Osteoblast (primary cell): ENCODE measurements around the gene NXT2. TPM values are rescaled to one million over a fixed set of nuclear protein-coding genes. Genes with fewer than 3 reads are reported as not detected.

Experiments used
- DNase-seq: peaks from one replicate; pipeline ENCODE4 v3.0.0; 2011; ENCODE audit warnings: low spot score, mixed read lengths; ENCODE audit not compliant: insufficient read length; ENCODE audit errors: missing footprints
- H2AFZ ChIP-seq: 2 replicates; pipeline ENCODE4 v1.6.0; 2011; ENCODE audit warnings: mild to moderate bottlenecking, low read length
- H3K27ac ChIP-seq: 2 replicates; pipeline ENCODE4 v1.5.1; 2011; ENCODE audit warnings: mild to moderate bottlenecking, low read depth, low read length, moderate library complexity
- H3K27me3 ChIP-seq: 2 replicates; pipeline ENCODE4 v1.6.0; 2012; ENCODE audit warnings: mild to moderate bottlenecking, control low read depth, inconsistent platforms, low read length, moderate library complexity; ENCODE audit not compliant: insufficient read depth
- H3K36me3 ChIP-seq: 2 replicates; pipeline ENCODE4 v1.5.1; 2011; ENCODE audit warnings: mild to moderate bottlenecking, low read length, control low read depth, moderate library complexity; ENCODE audit not compliant: insufficient read depth
- H3K4me1 ChIP-seq: 2 replicates; pipeline ENCODE4 v1.5.1; 2011; ENCODE audit warnings: mild to moderate bottlenecking, low read length, control low read depth, moderate library complexity; ENCODE audit not compliant: insufficient read depth
- H3K4me2 ChIP-seq: 2 replicates; pipeline ENCODE4 v1.6.0; 2011; ENCODE audit warnings: mild to moderate bottlenecking, low read length; ENCODE audit not compliant: insufficient read depth
- H3K4me3 ChIP-seq: fragments of 200-600 bp; sonication (generic); 3 replicates; pipeline ENCODE4 v1.5.1; 2012; ENCODE audit warnings: mild to moderate bottlenecking, low read length, inconsistent platforms; ENCODE audit not compliant: insufficient read depth
- H3K79me2 ChIP-seq: 2 replicates; pipeline ENCODE4 v1.6.0; 2012; ENCODE audit warnings: mild to moderate bottlenecking, low read length, control low read depth, inconsistent platforms; ENCODE audit not compliant: insufficient read depth
- H3K9me3 ChIP-seq: 2 replicates; pipeline ENCODE4 v1.5.1; 2011; ENCODE audit warnings: low read depth, low read length, control low read depth
- H4K20me1 ChIP-seq: 2 replicates; pipeline ENCODE4 v1.6.0; 2012; ENCODE audit warnings: mild to moderate bottlenecking, low read length, control low read depth; ENCODE audit not compliant: insufficient read depth
- CTCF ChIP-seq: IDR thresholded peaks from 2 replicates; pipeline ENCODE4 v1.5.1; 2011; ENCODE audit warnings: mild to moderate bottlenecking, low read depth, low read length, moderate library complexity; ENCODE audit errors: extremely low read depth
- total RNA-seq: library from RNA; depleted of rRNA; stranded (reverse); fragments of >200 nt; gene quantifications from 2 replicates; pipeline ENCODE4 v1.2.3, GENCODE V29; 2012

The NXT2 gene
- total RNA-seq, 1 donor, result 10.9 TPM

GRCh38 chrX:109578916-109579315, 42.3 kb downstream of the NXT2 start:
- no peak overlapping the region for H3K4me2 ChIP-seq
- no peaks in the 10 kb centered on the region for H3K79me2 ChIP-seq
- no peaks in the 10 kb centered on the region for H3K4me1 ChIP-seq
- no peak overlapping the region for H2AFZ ChIP-seq
- TF ChIP-seq CTCF, result no peak
- H3K27me3 ChIP-seq, result peaks cover 13% of the 10 kb centered on the region
- no peak overlapping the region for H3K4me3 ChIP-seq
- no peaks in the 10 kb centered on the region for H3K36me3 ChIP-seq
- DNase-seq, result no peak
- no peak overlapping the region for H3K27ac ChIP-seq
- no peaks in the 10 kb centered on the region for H3K9me3 ChIP-seq
- H4K20me1 ChIP-seq, result no peaks in the 10 kb centered on the region

- no peaks in the 10 kb centered on the region for H3K9me3 ChIP-seq
- H2AFZ ChIP-seq, result no peak overlapping the region
- H3K36me3 ChIP-seq, result no peaks in the 10 kb centered on the region
- no peaks in the 10 kb centered on the region for H3K79me2 ChIP-seq
- H3K27ac ChIP-seq, result no peak overlapping the region
- H3K4me1 ChIP-seq, result no peaks in the 10 kb centered on the region
- no peak overlapping the region for H3K4me2 ChIP-seq
- no peak for DNase-seq
- no peak overlapping the region for H3K4me3 ChIP-seq
- H3K27me3 ChIP-seq, result peaks cover 18% of the 10 kb centered on the region
- H4K20me1 ChIP-seq, result no peaks in the 10 kb centered on the region
- TF ChIP-seq CTCF, result no peak
These were observed 48.8 kb downstream of the NXT2 start for GRCh38 chrX:109585488-109585887.

GRCh38 chrX:109590176-109590575, 53.5 kb downstream of the NXT2 start:
- Histone ChIP-seq H3K4me2 (no peak overlapping the region), H4K20me1 (no peaks in the 10 kb centered on the region), H3K27ac (no peak overlapping the region), H3K79me2 (no peaks in the 10 kb centered on the region), H3K36me3 (no peaks in the 10 kb centered on the region), H3K4me3 (no peak overlapping the region), H2AFZ (no peak overlapping the region), H3K4me1 (no peaks in the 10 kb centered on the region), H3K27me3 (peaks cover 15% of the 10 kb centered on the region), H3K9me3 (no peaks in the 10 kb centered on the region)
- DNase-seq, result peak; percentile 37
- no peak for TF ChIP-seq CTCF

Other genes starting within 250 kb of the NXT2 start
- gene GUCY2F, start 54.8 kb upstream of the NXT2 start, total RNA-seq, result under 0.01 TPM in 1 of 2 replicates, not detected in the other
- 0.29 and 0.36 TPM in 2 replicates for gene KCNE5, start 88.3 kb downstream of the NXT2 start, total RNA-seq
- 96.9 and 117 TPM in 2 replicates for gene ACSL4, start 196.4 kb downstream of the NXT2 start, total RNA-seq